Endothelial cell of hepatic sinusoid (primary cell): ENCODE results near the gene ATXN10.

Experiments used
- in situ Hi-C: cut with HindIII; loops from 2 replicates; pipeline ENCODE4 v1.10.0; 2017; ENCODE audit warnings: low sequenced_read_pairs

Gene ATXN10

DNA sequence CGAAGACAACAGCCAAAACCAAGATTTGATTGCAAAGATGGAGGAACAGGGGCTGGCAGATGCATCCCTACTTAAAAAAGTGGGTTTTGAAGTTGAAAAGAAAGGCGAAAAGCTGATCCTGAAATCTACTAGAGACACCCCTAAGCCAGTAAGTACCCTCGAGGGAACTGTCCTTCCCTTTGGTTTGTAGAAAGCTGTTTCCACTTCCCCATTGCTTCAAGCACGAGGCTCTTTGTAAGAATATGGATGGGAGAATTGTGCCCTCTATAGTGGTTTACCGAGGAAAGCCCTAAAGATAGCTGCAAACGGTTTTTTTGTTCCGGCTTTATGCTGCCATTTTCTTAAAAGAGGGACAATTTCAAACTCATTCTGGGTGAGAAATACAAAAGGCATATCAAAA lies 171.4 kb downstream of the ATXN10 start:
- in situ Hi-C loops = no loop called here

DNA sequence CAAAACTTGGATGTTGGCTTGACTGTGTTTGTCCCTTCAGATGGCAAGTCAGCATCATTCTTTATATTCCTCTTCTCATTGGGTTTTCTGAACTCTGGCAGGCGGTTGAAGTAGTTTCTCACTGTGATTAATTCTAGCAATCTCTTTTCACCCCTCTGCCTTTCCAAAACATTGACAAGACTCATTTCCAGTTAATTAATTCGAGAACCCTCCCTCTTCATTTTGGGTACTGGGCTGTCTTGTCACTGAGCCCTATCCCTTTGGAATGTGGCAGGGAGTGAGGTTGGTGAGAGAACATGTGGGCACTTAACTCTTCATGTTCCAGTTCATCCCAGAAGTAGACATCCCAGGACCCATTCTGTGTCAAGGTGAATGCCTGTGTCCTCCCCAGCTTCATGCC lies 172.4 kb downstream of the ATXN10 start:
- in situ Hi-C loops = no loop called here

DNA sequence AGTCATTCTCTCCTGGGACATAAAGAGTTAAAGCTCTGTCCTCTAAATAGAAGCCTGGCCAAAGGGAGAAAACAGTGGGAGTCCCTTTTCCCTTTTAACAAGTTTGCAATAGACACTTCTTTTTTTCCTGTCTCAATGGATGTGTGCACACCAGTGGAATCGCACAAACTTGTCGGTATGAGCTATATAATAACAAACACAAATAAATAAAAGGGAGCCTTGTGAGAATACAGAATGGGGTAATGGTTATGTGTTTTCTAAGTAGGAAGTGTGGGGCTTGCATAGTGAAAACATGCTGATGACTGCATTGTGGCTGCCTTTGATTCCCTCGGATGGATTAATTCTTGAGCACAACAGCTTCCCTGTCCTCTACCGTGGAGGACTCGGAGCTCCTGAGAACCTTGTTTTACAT lies 173.4 kb downstream of the ATXN10 start:
- in situ Hi-C loops = no loop called here

DNA sequence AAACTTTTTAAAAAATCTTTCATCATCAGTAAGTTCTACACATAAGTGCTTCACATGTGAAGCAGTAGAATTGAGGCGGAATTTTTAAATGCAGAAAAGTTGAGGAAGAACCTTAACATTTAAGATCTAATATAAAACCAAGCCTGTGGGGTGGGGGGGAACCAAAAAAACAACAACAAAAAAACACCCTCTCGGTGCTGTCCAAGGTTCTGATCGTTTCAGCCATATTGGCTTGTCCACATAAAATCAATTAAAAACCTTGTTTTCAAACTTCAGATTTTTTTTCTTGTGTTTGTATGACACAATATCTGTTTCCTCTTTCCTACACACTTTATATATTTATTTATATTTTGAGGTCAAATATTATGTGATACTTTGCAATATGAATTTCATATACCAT lies 175.3 kb downstream of the ATXN10 start:
- in situ Hi-C loops = no loop called here

DNA sequence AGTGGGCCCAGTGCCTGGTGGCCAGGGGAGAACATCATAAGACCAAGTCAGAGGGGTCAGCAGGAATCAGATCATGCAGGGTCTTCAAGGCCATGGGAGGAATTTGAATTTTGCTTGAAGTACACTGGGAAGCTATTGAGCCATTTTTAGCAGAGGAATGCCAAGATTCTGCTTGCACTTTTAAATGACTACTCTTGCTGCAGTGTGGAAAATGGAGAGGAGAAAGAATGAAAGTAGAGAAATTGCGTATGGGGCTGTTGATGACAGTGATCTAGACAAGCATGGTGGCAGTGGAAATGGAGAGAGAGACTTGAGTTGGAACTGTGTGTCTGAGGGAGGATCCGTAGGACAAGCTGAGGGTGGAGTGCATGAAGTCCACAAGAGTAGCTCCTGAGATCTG lies 177.3 kb downstream of the ATXN10 start:
- in situ Hi-C loops = no loop called here

DNA sequence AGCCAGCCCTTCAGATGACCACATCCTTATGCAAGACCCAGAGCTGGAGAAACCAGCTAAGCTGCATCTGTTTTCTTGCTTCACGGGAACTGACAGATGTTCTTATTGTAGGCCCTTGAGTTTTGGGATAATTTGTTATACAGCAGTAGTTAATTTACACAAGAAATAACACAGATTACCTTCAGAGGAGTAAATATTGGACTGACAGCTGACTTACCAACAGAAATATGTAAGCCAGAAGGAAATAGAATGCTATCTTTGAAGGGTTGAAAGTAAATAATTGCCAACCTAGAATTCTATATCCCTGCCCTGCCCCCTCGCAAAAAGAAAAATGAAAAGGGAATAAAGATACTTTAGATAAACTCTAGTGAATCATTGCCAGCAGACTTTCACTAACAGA lies 181.2 kb downstream of the ATXN10 start:
- in situ Hi-C loops = loop anchor here (25.0 kb wide), 1 partner anchor 159 kb away; no protein-coding TSS in a partner anchor

DNA sequence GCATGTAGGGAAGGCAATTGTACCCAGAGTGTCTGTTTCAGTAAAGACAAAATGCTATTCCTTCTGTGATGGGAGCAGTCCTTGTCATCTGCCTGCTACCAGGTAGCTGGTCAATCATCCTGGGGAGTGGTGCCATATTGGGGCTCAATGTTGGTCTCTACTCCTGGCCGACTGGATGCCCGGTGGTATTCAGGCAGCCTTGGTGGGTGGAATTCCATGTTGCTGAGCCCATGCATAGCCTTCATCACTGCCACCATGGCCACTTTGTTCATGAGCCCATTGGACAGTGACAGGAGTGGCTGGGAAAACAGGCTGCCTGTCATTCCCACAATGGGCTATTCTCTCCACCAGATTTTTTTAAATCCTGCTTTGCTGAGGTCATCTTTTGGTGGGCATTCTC lies 184.3 kb downstream of the ATXN10 start:
- in situ Hi-C loops = loop anchor here (25.0 kb wide), 1 partner anchor 156 kb away; no protein-coding TSS in a partner anchor

DNA sequence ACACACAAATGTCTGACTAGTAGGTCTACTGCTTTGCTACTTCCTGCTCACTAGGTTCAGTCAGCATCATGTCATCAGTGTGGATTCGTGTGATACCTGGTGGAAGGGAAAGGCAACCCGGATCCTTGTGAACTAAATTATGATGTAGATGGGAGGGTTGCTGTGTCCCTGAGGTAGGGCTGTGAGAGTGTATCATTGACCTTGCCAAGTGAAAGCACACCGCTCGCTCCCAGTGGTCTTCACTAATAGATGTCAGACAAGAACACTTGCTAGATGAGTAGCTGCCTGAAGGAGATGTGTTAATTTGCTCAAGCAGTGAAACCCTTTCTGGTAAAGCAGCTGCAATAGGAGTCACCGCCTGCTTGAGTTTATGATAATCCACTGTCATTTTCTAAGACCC lies 185.9 kb downstream of the ATXN10 start:
- in situ Hi-C loops = loop anchor here (25.0 kb wide), 1 partner anchor 155 kb away; no protein-coding TSS in a partner anchor

DNA sequence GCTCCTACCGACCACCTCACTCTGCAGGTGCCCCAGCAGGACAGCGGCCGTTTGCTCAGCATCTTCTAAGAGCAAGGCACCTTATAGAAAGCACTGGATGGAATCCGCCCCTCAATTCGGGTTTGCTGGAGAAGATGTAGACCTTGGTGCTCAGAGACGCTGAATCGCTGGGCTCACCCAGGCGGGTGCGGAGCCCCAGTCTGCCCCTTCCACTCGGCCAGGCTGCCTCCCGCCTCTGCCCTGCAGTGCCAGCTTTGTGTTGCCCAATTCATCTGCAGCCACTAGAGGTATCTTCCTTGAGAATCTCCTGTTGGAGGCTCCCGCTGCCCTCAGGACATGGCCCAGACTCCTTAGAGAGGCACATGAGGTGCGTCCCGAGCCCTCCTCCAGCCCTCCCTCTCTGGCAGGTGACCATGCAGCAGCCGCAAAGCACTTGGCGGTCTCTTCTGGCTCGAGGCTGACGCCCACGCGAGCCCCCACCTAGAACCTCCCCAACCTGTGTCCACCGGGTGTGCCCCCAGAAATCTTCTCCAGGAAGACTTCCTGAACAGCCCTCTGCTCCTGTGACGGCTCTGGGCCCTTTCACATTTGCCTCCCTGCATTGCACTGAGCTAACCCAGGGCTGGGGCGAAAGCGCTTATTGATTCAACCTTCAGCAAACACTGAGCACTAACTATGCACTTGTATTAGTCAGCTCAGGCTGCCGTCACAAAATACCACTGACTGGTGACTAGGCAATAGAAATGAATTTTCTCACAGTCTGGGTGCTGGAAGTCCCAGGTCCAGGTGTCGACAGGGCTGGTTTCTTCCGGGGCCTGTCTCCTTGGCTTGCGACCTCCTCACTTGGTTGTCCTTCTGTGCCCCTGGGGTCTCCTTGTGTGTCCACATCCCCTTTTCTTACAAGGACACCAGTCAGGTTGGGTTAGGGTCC lies 187.9 kb downstream of the ATXN10 start:
- in situ Hi-C loops = loop anchor here (25.0 kb wide), 1 partner anchor 153 kb away; no protein-coding TSS in a partner anchor

DNA sequence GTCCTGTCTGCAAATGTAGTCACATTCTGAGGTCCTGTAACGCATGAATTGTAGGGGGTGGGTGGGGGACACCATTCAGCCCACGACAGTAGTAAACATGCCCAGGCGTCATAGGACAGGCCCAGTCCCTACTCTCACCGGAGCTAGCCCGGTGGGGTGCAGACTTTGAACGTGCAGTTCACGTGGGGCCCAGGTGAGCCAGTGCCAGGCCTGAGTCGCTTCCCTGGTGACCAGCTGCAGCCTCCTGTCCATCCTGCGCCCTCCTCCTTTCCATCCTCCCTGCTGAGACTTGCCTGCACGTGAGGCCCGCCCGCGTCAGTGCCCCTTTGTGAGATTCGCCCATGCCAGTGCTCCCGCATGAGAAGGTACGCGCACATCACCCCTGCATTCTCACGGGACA lies 188.6 kb downstream of the ATXN10 start:
- in situ Hi-C loops = loop anchor here (25.0 kb wide), 1 partner anchor 152 kb away; no protein-coding TSS in a partner anchor

DNA sequence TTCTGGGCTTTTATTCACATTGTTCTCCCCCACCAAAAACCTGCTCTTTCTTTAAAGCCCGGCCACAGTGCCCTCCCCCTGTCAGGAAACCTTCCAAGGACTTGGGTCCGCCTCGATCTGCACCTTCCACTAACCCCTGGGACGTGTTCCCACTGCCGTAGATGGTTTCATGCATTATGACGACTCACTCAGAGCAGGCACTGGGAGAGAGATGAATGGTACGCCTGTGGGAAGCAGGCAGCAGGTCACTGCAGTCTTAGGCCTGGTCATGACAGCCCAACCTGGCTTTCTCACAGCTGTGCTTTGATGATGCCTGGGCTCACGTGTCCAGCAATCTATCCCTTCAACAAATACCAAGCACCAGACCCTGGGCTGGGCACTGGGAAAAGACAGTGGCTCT lies 189.6 kb downstream of the ATXN10 start:
- in situ Hi-C loops = loop anchor here (25.0 kb wide), 1 partner anchor 151 kb away; no protein-coding TSS in a partner anchor

DNA sequence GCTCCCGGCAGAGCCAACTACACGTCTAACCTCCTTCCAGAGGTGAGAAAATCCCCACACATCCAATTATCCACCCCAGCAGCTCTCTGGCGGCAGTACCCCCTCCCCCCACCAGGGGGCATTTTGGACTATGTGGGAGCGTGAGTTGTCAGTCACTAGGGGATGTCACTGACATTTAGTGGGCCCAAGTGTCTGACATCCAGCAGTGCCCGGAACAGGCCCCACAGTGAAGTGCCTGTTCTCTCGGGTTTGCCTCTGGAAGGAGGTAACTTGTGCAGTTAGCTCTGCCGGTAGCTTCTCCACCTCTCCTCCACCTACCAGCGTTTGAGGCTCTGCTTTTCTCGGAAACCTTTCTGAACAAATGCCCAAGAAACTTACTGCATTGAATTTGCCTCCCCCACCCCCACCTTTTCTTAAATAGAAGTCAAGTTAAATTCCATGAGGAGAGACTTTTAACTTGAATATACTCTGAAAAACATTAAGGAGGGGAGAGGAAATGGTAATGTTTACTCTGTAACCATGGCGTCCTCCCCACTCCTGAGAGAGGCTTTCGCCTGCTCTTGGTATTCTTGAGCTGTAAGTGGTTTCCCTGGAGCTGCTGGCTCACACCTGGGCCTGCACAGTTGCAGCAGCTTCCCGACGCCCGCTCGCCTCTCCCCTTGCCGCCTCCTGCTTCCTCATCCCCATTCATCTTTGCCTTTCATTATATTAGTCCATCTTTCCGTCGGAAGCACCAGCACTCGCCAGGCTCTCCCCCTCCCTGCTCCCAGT lies 192.5 kb downstream of the ATXN10 start:
- in situ Hi-C loops = loop anchor here (25.0 kb wide), 1 partner anchor 148 kb away; no protein-coding TSS in a partner anchor

DNA sequence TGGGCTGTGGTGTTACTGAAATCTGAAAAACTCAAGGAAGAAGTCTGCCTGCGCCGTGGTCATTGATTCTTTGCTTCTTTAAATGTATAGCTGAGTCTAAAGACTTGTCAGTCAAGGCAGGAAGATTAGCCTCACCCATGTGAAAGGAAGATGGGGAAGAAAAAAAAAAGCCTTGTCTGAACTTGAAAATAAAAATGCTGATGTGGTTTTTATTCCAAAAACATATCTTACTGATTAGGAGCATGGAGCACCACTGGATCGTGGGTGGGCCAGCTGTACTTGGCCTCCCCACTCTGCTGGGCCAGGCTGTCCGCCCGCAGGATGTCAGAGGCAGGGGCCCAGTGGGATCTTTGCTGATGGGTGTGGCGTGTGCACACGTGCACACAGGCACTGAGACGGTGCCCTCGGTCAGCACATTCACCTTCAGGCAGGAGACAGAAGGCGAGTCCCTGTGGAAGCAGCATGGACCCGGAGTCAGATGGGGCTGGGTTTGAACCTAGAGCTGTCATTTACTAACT lies 193.4 kb downstream of the ATXN10 start:
- in situ Hi-C loops = loop anchor here (5.0 to 25.0 kb wide), 3 partner anchors 67 to 223 kb away; no protein-coding TSS in a partner anchor

DNA sequence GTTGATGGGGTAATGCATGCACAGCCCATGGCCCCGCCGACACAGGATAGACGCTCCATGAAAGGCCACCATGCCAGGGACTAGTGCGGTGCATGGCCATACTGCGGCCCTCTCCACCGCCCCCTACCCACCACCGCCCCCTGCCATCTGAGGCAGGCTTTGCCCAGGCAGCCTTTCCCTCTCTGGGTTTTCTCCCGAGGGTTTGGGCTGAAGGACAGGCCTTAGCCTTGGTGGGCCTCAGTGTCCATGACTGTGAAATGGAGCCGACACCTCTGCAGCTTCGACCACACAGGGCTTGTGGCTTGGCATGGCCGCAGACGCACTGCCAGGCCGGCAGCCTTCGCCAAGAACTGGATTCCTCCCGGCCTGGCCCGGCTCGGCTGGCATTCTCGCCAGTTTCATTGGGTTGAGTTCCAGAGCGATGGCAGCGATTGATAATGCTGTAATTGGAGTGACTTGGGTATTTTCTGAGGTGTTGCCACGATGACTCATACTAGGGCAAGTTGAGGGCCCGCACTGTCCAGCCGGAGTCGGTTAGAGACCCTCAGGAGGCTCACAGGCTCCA lies 194.0 kb downstream of the ATXN10 start:
- in situ Hi-C loops = loop anchor here (5.0 to 25.0 kb wide), 3 partner anchors 67 to 223 kb away; no protein-coding TSS in a partner anchor

DNA sequence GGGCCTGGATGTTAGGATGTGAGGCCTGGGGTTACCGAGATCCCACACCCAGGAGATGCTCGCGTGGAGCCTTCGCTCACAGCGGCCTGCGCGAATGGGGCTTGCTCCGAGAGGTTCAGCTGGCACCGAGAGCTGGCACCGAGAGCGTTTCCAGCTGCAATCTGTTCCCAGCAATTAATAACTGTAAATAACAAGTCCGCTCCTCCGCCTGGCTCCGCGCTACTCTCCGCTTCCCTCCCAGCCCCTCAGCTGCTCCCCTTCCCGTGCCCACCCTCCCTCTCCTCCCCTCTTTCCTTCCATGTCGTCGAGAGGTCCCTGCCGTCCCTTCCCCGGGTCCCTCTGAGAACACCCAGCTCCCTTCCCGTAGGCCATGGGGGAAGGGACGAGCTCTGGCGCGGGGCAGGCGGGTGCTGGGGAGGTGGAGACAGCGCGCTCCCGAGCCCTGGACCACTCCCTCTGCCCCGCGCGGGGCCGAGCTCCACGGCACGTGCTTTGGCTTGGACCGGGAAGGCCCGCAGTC lies 194.6 kb downstream of the ATXN10 start:
- in situ Hi-C loops = loop anchor here (5.0 to 25.0 kb wide), 3 partner anchors 66 to 224 kb away; no protein-coding TSS in a partner anchor

DNA sequence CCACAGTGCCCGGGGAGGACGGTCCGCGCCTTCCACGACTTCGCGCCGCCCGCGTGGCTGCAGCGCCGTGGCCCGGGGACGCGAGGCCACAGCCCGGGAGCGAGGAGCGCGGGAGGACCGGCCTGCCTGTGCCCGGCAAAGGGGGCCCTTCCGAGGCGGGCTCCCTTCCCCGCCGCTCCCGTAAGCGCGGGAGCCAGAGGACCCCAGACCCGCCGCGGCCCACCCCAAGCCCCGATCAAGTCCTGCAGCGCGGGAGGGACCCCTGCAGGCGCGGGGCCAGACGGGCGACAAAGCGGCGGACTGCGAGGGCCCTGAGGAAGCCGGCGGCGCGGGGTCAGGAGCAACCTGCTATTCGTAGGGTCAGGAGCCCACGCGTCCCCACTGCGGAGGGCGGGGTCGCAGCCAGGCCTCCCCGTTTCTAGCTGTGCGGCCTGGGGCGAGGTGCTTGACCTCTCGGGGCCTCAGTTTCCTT lies 195.0 kb downstream of the ATXN10 start:
- in situ Hi-C loops = loop anchor here (5.0 to 25.0 kb wide), 3 partner anchors 66 to 224 kb away; no protein-coding TSS in a partner anchor

DNA sequence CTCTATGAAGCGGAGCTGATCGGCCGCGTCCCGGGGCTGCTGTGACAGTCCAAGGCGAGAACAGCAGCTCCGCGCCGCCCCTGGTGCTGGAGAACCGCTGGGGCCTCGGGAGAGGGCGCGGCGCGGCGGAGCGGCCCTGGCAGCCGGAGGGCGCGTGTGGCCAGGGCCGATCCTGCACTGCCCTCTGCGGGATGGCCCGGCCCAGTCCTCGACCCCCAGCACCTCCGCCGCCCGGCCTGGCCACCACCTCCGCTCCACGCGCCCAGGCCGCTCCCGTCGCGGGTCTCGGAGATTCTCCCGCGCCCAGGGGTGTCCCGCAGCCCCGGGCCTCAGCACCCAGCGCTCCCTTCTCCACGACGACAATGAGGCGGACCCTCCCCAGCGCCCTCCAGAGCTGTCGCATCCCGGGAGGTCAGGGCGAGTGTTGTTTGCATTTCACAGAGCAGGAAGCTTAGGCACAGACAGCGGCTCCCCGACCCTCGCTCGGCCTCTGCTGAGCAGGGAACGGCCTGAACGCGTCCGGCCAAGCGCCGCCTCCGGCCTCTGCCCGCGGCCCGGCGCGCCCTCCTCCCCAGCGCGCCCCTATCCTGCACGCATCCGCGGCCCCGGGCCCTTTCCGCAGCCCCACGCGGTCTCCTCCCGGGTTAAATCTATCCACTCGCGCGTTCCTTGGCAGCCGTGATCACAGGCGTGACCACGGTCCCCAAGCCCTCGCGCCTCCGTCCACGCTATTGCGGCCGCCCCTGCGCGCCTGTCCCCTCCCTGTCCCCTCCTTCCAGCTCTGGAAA lies 195.7 kb downstream of the ATXN10 start:
- in situ Hi-C loops = loop anchor here (5.0 to 25.0 kb wide), 3 partner anchors 65 to 225 kb away; no protein-coding TSS in a partner anchor

DNA sequence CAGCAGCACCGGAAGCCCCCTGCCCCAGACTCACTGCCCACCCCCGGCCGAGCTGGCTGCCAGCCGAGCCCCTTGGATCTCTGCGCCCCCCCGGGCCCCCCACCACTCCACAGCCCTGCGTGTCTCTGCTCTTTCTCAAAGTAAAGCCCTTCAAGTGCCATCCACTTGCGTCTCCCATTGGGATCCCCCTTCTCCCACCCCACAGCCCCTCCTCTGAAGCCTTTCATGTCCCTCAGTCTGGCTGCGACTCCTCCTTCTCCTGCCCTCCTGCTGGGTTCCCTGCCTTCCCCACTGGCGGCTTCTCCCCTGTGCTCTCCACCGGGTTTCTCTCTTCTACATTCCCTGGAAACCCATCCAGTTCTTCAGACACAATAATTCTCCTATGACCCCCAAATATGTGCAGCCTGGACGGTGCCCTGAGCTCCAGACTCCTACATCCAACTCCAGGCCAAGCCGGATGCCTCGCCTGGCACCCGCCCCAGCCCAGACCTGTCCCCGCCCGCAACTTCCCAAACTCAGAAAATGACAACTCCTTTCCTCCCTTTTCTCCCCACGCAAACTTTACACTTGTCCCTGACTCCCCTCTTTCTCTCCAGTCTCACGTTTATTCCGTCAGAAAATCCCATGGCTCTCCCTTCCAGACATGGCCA lies 196.4 kb downstream of the ATXN10 start:
- in situ Hi-C loops = loop anchor here (5.0 to 25.0 kb wide), 3 partner anchors 64 to 226 kb away; no protein-coding TSS in a partner anchor
